NCI-H446 (cell line): ENCODE measurements around the gene MKRN3.

Experiments used
- DNase-seq, 2 experiments: peaks; one replicate each; lab custom pipeline; 2025; lab: John Stamatoyannopoulos, UW

The MKRN3 gene

GRCh38 chr15:23565395-23566070, at the start of gene MKRN3:
MKRN3 (plus strand) TSS chr15:23565674; CDS start chr15:23565783, 109 bp downstream.
- peak; percentile 78 to 93 for DNase-seq

GRCh38 chr15:23516866-23517265, 48.6 kb upstream of the MKRN3 start:
- no peak for DNase-seq

- no peak for DNase-seq
Observed at GRCh38 chr15:23518104-23518503, 47.4 kb upstream of the MKRN3 start.

- no peak for DNase-seq
Observed at GRCh38 chr15:23524816-23525215, 40.7 kb upstream of the MKRN3 start.

GRCh38 chr15:23529891-23530290, 35.6 kb upstream of the MKRN3 start:
- no peak for DNase-seq

- DNase-seq: peak in 1 of 2 experiments; percentile 27
Observed at GRCh38 chr15:23532024-23532423, 33.5 kb upstream of the MKRN3 start.

- no peak for DNase-seq
Observed at GRCh38 chr15:23536659-23537058, 28.8 kb upstream of the MKRN3 start.

GRCh38 chr15:23538648-23539047, 26.8 kb upstream of the MKRN3 start:
- DNase-seq: no peak

- DNase-seq: no peak
Observed at GRCh38 chr15:23539892-23540291, 25.6 kb upstream of the MKRN3 start.

- no peak for DNase-seq
Observed at GRCh38 chr15:23546158-23546557, 19.3 kb upstream of the MKRN3 start.

GRCh38 chr15:23548071-23548470, 17.4 kb upstream of the MKRN3 start:
- no peak for DNase-seq

- DNase-seq: no peak
Observed at GRCh38 chr15:23561914-23562313, 3.6 kb upstream of the MKRN3 start.

GRCh38 chr15:23564821-23565394, 566 bp upstream of the MKRN3 start:
- DNase-seq: peak in 1 of 2 experiments; percentile 23

GRCh38 chr15:23566071-23566554, 639 bp downstream of the MKRN3 start:
- DNase-seq: peak; percentile 31 to 73

GRCh38 chr15:23566651-23567050, 1.2 kb downstream of the MKRN3 start:
- no peak for DNase-seq

- no peak for DNase-seq
Observed at GRCh38 chr15:23567921-23568320, 2.4 kb downstream of the MKRN3 start.

- DNase-seq: peak in 1 of 2 experiments; percentile 33
Observed at GRCh38 chr15:23569151-23569925, 3.9 kb downstream of the MKRN3 start.

- DNase-seq: no peak
Observed at GRCh38 chr15:23570486-23570885, 5.0 kb downstream of the MKRN3 start.

GRCh38 chr15:23572844-23573243, 7.4 kb downstream of the MKRN3 start:
- DNase-seq: no peak

GRCh38 chr15:23574742-23575141, 9.3 kb downstream of the MKRN3 start:
- DNase-seq: no peak

GRCh38 chr15:23576061-23576460, 10.6 kb downstream of the MKRN3 start:
- DNase-seq: no peak

- DNase-seq: no peak
Observed at GRCh38 chr15:23578521-23579150, 13.2 kb downstream of the MKRN3 start.
